HG02852 (cell line): ENCODE measurements around the gene MED13L.

ENCODE experiments used
- ATAC-seq: cut with Tn5 transposase; IDR thresholded peaks from one replicate; pipeline ENCODE4 v1.9.1; 2021; ENCODE audit warnings: mild to moderate bottlenecking, moderate library complexity; ENCODE audit not compliant: unreplicated experiment

The MED13L gene

GRCh38 chr12:116159593-116160200 is 117.8 kb downstream of the MED13L start:
- no peak for ATAC-seq

GRCh38 chr12:116159175-116159574 is 118.3 kb downstream of the MED13L start:
- ATAC-seq, result no peak

GRCh38 chr12:116157845-116158267 is 119.6 kb downstream of the MED13L start:
- ATAC-seq, result no peak

GRCh38 chr12:116156614-116157013 is 120.9 kb downstream of the MED13L start:
- ATAC-seq, result no peak

- ATAC-seq, result no peak
Observed at GRCh38 chr12:116155383-116155782, 122.1 kb downstream of the MED13L start.

- no peak for ATAC-seq
Observed at GRCh38 chr12:116153983-116154382, 123.5 kb downstream of the MED13L start.

GRCh38 chr12:116153113-116153512 is 124.4 kb downstream of the MED13L start:
- ATAC-seq, result no peak

GRCh38 chr12:116152268-116152667 is 125.2 kb downstream of the MED13L start:
- ATAC-seq, result no peak

- ATAC-seq, result no peak
Observed at GRCh38 chr12:116150452-116150851, 127.0 kb downstream of the MED13L start.

GRCh38 chr12:116150001-116150400 is 127.5 kb downstream of the MED13L start:
- no peak for ATAC-seq

GRCh38 chr12:116148844-116149243 is 128.6 kb downstream of the MED13L start:
- ATAC-seq, result no peak

GRCh38 chr12:116146386-116146785 is 131.1 kb downstream of the MED13L start:
- ATAC-seq, result no peak

- no peak for ATAC-seq
Observed at GRCh38 chr12:116145451-116145850, 132.0 kb downstream of the MED13L start.

- no peak for ATAC-seq
Observed at GRCh38 chr12:116144384-116144783, 133.1 kb downstream of the MED13L start.

GRCh38 chr12:116143909-116144308 is 133.6 kb downstream of the MED13L start:
- ATAC-seq, result no peak

- ATAC-seq, result no peak
Observed at GRCh38 chr12:116142936-116143898, 134.3 kb downstream of the MED13L start.

- ATAC-seq, result no peak
Observed at GRCh38 chr12:116141833-116142162, 135.7 kb downstream of the MED13L start.

- ATAC-seq, result no peak
Observed at GRCh38 chr12:116141110-116141832, 136.2 kb downstream of the MED13L start.

- no peak for ATAC-seq
Observed at GRCh38 chr12:116140529-116140928, 137.0 kb downstream of the MED13L start.

GRCh38 chr12:116138781-116139180 is 138.7 kb downstream of the MED13L start:
- no peak for ATAC-seq

GRCh38 chr12:116138364-116138763 is 139.1 kb downstream of the MED13L start:
- ATAC-seq, result no peak

GRCh38 chr12:116137318-116137717 is 140.2 kb downstream of the MED13L start:
- no peak for ATAC-seq
